Endothelial cell (in vitro differentiated cells): ENCODE measurements around the gene MDN1. TPM values are rescaled to one million over a fixed set of nuclear protein-coding genes. Genes with fewer than 3 reads are reported as not detected.
"Not testable (repeated sequence)": the region's sequence is repeated elsewhere in the genome, so short reads cannot be mapped to it uniquely, and the experiment has no call there.

ENCODE experiments used
- DNase-seq: peaks from one replicate; pipeline ENCODE4 v3.0.0; 2021; ENCODE audit warnings: low spot score
- H3K27ac Mint-ChIP-seq: one replicate; pipeline ENCODE4 v1.8.0; 2021; ENCODE audit warnings: mixed read lengths, inconsistent platforms; ENCODE audit not compliant: unreplicated experiment
- H3K27me3 Mint-ChIP-seq: one replicate; pipeline ENCODE4 v1.8.0; 2021; ENCODE audit warnings: mild to moderate bottlenecking, moderate library complexity, mixed read lengths, inconsistent platforms; ENCODE audit not compliant: unreplicated experiment
- H3K36me3 Mint-ChIP-seq: one replicate; pipeline ENCODE4 v1.8.0; 2021; ENCODE audit warnings: mild to moderate bottlenecking, low read depth, mixed read lengths, inconsistent platforms; ENCODE audit not compliant: unreplicated experiment
- H3K4me1 Mint-ChIP-seq: one replicate; pipeline ENCODE4 v1.8.0; 2021; ENCODE audit warnings: mild to moderate bottlenecking, mixed read lengths, inconsistent platforms; ENCODE audit not compliant: unreplicated experiment
- H3K4me3 Mint-ChIP-seq: one replicate; pipeline ENCODE4 v1.8.0; 2021; ENCODE audit warnings: mild to moderate bottlenecking, mixed read lengths, inconsistent platforms; ENCODE audit not compliant: unreplicated experiment
- H3K9me3 Mint-ChIP-seq: one replicate; pipeline ENCODE4 v1.8.0; 2021; ENCODE audit warnings: mixed read lengths, inconsistent platforms; ENCODE audit not compliant: unreplicated experiment
- total RNA-seq: library from RNA; stranded (reverse); fragmentation: NEBNext Ultra II Directional; extraction: Animal tissue kit (Norgen Biotek cat#: 25700); gene quantifications from one replicate; pipeline ENCODE4 v1.2.1, GENCODE V29; 2021; ENCODE audit not compliant: unreplicated experiment
- TF ChIP-seq, protein P1 (sequence below): fragments of 200-600 bp; sonication (generic); IDR thresholded peaks from one replicate; pipeline ENCODE4 v1.5.0; 2021; ENCODE audit warnings: antibody characterized with exemption; ENCODE audit not compliant: unreplicated experiment

MDN1 gene
- total RNA-seq, 1 donor from 2014 or later: 70.0 TPM

DNA sequence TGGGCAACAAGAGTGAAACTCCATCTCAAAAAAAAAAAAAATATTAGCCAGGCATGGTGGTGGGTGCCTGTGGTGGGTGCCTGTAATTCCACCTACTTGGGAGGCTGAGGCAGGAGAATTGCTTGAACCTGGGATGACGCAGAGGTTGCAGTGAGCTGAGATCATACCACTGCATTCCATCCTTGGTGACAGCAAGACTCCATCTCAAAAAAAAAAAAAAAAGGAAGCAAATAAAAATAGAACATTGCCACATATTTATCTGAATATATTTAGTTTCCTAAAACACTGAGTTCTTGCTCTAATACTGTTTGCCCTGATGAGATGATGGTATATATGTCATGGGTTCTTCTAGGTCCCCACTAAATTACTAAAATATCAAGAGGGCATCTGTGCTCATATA lies 38.4 kb upstream of the MDN1 start:
- Mint-ChIP-seq H3K27ac (no peak overlapping the region), H3K4me1 (no peaks in the 10 kb centered on the region), H3K36me3 (peaks cover 30% of the 10 kb centered on the region), H3K9me3 (no peaks in the 10 kb centered on the region), H3K4me3 (no peak overlapping the region), H3K27me3 (no peaks in the 10 kb centered on the region)
- TF ChIP-seq, protein P1, sequence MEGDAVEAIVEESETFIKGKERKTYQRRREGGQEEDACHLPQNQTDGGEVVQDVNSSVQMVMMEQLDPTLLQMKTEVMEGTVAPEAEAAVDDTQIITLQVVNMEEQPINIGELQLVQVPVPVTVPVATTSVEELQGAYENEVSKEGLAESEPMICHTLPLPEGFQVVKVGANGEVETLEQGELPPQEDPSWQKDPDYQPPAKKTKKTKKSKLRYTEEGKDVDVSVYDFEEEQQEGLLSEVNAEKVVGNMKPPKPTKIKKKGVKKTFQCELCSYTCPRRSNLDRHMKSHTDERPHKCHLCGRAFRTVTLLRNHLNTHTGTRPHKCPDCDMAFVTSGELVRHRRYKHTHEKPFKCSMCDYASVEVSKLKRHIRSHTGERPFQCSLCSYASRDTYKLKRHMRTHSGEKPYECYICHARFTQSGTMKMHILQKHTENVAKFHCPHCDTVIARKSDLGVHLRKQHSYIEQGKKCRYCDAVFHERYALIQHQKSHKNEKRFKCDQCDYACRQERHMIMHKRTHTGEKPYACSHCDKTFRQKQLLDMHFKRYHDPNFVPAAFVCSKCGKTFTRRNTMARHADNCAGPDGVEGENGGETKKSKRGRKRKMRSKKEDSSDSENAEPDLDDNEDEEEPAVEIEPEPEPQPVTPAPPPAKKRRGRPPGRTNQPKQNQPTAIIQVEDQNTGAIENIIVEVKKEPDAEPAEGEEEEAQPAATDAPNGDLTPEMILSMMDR: no peak
- no peak for DNase-seq

DNA sequence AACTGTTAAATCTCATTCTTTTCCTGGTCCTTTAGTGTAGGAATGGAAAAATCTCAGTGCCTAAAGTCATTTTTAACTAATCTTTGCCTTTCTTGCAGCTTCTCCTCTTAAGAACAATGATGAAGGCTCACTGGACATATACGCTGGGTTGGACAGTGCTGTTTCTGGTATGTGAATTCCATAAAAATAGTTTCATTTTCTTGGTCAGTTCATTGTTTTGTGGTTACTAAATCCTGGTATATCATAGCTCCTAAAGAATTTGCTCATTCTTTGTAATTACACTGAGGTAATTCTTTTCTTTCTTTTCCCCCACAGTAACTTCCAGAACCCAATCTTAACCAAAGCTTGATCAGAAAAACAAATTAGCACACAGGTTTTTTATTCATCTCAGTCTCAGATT lies 33.5 kb upstream of the MDN1 start:
- Mint-ChIP-seq H3K4me1 (no peaks in the 10 kb centered on the region), H3K4me3 (no peak overlapping the region), H3K9me3 (no peaks in the 10 kb centered on the region), H3K27me3 (no peaks in the 10 kb centered on the region), H3K27ac (no peak overlapping the region), H3K36me3 (peaks cover 15% of the 10 kb centered on the region)
- TF ChIP-seq, protein P1: no peak
- no peak for DNase-seq

DNA sequence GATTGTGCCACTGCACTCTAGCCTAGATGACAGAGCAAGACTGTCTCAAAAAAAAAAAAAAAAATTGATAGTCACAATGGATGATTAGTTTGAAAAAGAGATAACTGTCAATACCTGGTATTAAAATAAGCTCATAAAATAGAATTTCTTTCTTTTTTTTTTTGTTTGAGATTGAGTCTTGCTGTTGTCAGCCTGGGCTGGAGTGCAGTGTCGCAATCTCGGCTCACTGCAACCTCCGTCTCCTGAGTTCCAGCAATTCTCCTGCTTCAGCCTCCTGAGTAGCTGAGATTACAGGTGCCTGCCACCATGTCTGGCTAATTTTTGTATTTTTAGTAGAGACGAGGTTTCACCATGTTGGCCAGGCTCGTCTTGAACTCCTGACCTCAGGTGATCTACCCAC lies 27.9 kb upstream of the MDN1 start:
- H3K9me3 Mint-ChIP-seq, H3K4me1 Mint-ChIP-seq, DNase-seq, H3K4me3 Mint-ChIP-seq, H3K36me3 Mint-ChIP-seq, H3K27ac Mint-ChIP-seq, H3K27me3 Mint-ChIP-seq: not testable (repeated sequence)

DNA sequence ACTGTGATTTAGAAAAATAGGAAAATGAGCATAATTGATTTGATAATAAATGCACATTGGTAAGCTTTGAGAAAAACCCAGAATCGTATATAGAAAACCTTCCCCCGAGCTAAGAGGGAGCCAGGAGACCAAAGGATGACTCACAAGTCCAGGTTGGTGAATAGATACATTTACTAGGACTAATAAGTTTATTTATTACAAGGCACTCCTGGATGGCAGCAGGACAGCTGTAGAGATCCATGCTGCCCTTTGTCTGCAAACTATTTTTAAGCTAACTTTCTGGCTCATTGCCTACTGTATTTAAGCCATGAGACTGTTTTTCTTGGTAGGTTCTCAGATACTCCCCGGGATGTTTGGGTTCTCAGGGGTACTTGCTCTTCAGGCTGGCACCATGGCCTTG lies 23.5 kb upstream of the MDN1 start:
- H3K36me3 Mint-ChIP-seq: peaks cover 4% of the 10 kb centered on the region
- H3K9me3 Mint-ChIP-seq: no peaks in the 10 kb centered on the region
- peaks cover 6% of the 10 kb centered on the region for H3K4me1 Mint-ChIP-seq
- DNase-seq: no peak
- no peak overlapping the region for H3K4me3 Mint-ChIP-seq
- H3K27me3 Mint-ChIP-seq: no peaks in the 10 kb centered on the region
- TF ChIP-seq, protein P1: no peak
- H3K27ac Mint-ChIP-seq: no peak overlapping the region

DNA sequence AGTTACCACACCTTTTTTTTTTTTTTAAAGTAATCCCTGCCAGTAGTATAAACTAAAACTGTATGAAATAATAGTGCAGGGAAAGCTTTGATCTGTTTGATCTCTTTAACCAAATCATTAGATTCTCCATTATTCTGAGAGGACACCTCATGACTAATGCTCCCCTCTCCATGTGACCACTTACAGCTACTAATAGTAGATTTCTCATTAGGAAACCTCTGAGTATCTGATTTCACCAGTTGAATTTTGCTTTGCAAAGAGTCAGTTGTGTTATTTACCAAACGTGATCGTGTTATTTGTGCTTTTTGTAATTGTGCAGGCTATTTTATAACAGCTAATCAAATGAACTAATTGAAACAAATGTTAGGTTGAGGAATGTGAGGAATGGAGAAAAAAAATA lies 22.6 kb upstream of the MDN1 start:
- Mint-ChIP-seq H3K4me3 (no peak overlapping the region), H3K9me3 (no peaks in the 10 kb centered on the region), H3K36me3 (no peaks in the 10 kb centered on the region), H3K27me3 (no peaks in the 10 kb centered on the region), H3K27ac (no peak overlapping the region), H3K4me1 (peaks cover 6% of the 10 kb centered on the region)
- no peak for DNase-seq
- TF ChIP-seq, protein P1: no peak

DNA sequence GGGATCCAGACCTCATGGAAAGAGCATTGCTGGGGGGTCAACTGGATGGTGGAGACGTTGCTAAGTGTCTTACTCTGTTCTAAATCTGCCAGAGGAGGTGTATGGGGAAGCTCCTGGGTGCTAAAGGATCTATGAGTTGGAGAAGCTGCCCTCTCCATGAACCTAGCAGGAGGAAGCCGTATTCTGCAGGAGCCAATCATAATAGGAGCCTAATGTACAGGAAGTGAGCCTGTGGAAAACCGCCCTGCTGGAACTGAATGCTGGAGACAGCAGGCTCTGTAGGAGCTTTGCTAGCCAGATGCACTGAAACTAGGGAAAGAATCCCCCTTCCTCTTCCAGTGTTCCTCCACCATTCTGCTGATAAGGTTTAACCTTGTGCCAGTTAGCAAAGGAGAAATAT lies 20.9 kb upstream of the MDN1 start:
- no peak overlapping the region for H3K4me3 Mint-ChIP-seq
- H3K36me3 Mint-ChIP-seq: peaks cover 9% of the 10 kb centered on the region
- DNase-seq: no peak
- TF ChIP-seq, protein P1: no peak
- H3K4me1 Mint-ChIP-seq: peaks cover 6% of the 10 kb centered on the region
- H3K27me3 Mint-ChIP-seq: peaks cover 3% of the 10 kb centered on the region
- H3K9me3 Mint-ChIP-seq: no peaks in the 10 kb centered on the region
- peak overlapping the region; percentile 14 for H3K27ac Mint-ChIP-seq
